GM19468 (cell line): ENCODE measurements around the gene SND1.
"Not testable (repeated sequence)": the region's sequence is repeated elsewhere in the genome, so short reads cannot be mapped to it uniquely, and the experiment has no call there.

Experiments
- ATAC-seq: cut with Tn5 transposase; IDR thresholded peaks from one replicate; pipeline ENCODE4 v1.9.1; 2021; ENCODE audit warnings: mild to moderate bottlenecking, moderate library complexity, moderate number of reproducible peaks; ENCODE audit not compliant: unreplicated experiment; ENCODE audit errors: extremely low read depth

The SND1 gene

GRCh38 chr7:127899411-127899810 lies 247.4 kb downstream of the SND1 start:
- ATAC-seq, result no peak

GRCh38 chr7:127900141-127900540 lies 248.1 kb downstream of the SND1 start:
- no peak for ATAC-seq

GRCh38 chr7:127900732-127901685 lies 249.0 kb downstream of the SND1 start:
- ATAC-seq, result no peak

GRCh38 chr7:127901895-127902703 lies 250.1 kb downstream of the SND1 start:
- no peak for ATAC-seq

DNA sequence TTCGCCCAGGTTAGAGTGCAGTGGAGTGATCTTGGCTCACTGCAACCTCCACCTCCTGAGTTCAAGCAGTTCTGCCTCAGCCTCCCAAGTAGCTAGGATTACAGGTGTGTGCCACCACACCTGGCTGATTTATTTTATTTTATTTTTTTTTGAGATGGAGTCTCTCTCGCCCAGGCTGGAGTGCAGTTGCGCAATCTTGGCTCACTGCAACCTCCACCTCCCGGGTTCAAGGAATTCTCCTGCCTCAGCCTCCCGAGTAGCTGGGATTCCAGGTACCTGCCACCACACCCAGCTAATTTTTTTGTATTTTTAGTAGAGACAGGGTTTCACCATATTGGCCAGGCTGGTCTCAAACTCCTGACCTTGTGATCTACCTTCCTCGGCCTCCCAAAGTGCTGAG lies 250.8 kb downstream of the SND1 start:
- ATAC-seq, result not testable (repeated sequence)

DNA sequence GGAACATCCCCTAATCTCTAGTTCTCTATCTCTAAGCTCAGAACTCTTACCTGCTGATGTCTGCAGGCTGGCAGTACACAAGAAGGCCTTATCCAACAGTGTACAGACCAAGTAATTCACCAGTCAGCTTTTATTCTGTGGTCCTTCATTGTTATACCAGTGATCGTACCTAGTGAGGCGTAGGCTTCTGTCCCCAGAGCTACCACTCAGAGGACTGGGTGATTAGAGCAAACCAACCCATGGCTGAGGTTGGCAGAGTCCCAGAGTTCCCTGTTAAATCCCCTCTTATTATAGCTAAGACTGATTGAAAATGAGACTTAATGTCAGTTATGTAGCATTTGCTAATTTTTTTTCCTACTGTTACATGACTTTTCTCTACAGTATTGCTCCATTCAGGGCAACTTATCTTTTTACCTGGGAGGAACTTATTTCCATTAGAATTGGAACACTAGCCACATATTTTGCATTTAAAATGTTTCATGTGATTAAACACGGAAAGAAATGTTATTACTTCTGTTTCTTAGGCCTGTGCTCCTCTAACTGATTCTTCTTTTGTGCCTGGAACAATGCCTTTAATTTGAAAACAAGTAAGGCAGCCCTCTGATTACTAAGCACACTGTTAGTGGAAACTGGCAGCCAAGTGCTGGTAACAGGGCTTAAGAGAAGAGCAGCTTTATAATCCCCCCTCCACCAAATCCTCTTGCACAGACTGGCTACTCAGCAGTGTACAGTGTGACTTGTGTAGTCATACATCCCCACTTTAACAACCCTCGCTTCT lies 252.1 kb downstream of the SND1 start:
- no peak for ATAC-seq

DNA sequence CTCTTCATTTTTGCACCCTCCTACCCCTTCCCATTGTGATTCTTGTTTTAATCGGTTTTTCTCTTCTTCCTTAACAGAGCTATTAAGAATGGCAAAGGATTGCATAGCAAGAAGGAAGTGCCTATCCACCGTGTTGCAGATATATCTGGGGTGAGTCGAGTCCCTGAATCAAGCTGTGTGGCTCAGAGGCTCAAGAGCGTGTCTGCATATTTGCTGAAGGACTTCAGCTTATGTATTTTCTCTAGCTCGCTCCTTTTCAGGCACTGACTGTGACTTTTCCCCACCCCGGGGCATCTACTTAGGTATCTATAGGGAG lies 252.6 kb downstream of the SND1 start:
- ATAC-seq, result no peak

GRCh38 chr7:127905021-127905420 lies 253.0 kb downstream of the SND1 start:
- no peak for ATAC-seq

- ATAC-seq, result no peak
Observed at GRCh38 chr7:127905491-127906330, 253.7 kb downstream of the SND1 start.

- no peak for ATAC-seq
Observed at GRCh38 chr7:127907110-127908040, 255.4 kb downstream of the SND1 start.

- no peak for ATAC-seq
Observed at GRCh38 chr7:127908430-127909258, 256.6 kb downstream of the SND1 start.

DNA sequence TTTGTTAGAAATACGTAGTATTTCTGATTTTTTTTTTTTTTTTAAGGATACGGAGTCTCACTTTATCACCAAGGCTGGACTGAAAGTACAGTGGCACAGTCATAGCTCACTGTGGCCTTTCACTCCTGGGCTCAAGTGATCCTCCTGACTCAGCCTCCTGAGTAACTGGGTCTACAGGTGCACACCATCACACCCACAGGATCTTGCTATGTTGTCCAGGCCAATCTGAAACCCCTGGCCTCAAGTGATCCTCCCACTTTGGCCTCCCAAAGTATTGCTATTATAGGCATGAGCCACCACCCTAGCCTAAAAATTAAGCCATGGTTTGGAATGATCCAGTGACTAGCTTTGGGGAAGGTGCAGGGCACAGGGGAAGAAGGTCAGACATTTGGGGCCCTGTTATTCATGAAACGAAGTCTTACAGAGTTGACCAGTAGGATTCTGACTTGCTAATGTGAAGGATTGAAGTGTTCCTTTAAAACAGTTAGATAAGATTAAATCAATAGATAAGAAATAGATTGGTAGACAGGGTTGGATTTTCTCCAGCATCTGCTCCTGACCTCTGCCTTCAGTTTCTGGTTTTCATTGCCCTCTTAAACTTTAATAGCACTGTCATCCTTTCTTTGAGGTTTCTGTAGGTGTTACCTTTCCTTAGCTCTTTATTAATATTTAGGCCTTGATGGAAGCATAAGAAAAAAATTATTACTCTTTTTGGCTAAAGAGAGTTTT lies 257.6 kb downstream of the SND1 start:
- no peak for ATAC-seq

GRCh38 chr7:127910670-127911069 lies 258.7 kb downstream of the SND1 start:
- no peak for ATAC-seq

- ATAC-seq, result peak; percentile 60
Observed at GRCh38 chr7:127911968-127912511, 260.0 kb downstream of the SND1 start.

DNA sequence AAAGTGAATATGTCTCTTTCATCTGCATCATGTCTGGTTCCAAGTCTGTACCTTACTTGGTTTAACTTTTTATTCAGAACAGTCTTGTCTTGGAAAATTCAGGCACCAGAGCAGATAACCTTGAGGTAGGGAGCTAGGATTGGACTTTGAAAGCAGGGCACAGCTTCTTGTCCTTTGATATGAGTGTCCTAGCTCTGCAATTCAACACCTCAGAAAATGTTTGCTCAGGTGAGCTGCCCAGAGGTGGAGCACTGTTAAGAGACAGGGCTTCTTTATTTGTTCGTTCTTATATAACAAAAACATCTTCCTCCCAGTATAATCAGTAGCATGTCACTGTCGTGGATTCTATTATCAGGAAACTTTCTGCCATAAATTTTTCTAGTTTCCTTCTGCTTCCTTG lies 260.9 kb downstream of the SND1 start:
- ATAC-seq, result no peak

DNA sequence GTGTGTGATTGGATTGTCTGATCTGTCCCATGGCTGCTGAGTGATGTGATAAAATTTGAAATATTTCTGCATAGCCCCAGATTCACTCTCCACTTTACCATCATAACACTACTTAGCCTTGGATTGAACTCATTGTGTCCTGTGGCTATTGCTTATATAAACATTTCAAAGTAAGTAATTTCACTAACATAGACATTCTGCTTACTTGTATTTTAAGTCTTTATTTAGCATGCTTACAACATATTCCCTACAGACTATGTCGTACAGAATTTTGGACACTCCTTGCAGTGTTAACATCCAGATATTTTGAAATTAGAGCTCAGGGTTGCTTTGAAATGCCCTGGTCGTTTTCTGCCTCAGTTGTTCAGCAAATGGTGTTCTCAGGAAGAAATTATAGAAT lies 261.7 kb downstream of the SND1 start:
- ATAC-seq, result no peak

DNA sequence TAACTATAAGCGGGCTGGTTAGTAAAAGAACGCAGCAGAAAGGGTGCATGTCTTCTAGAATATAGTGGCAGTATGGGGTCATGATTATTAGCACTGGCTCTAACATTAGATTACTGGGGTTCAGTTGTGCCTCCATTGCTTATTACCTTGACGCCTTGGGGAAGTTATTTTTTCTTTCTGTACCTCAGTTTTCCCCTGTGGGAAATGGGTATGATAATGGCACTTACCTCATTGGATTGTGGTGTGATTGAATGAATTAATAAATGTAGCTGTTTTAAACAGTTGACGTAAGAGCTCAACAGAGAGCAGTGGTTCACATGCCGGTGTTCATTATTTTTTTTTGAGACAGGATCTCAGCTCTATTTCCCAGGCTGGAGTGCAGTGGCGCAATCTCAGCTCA lies 262.7 kb downstream of the SND1 start:
- no peak for ATAC-seq
